Measurements from ENCODE around the gene CACNB4.

CACNB4 gene

GRCh38 chr2:152084076-152084475 is 14.8 kb downstream of the CACNB4 start:
- Histone ChIP-seq H4K91ac (ENCODE audit: low read length) (no peak overlapping the region), H3K36me3 (ENCODE audit: control insufficient read depth in 1 of 2, insufficient read depth in 2 of 2, low read depth in 1 of 2, low read length in 2 of 2) (no peaks in the 10 kb centered on the region), H4K8ac (ENCODE audit: low read length) (no peak overlapping the region), H3K9me3 (ENCODE audit: control insufficient read depth, low read length) (no peaks in the 10 kb centered on the region), H3K18ac (ENCODE audit: low read depth in 1 of 2, low read length in 2 of 2) (no peak overlapping the region), H3K9ac (ENCODE audit: low read length) (no peak overlapping the region), H3K4me2 (ENCODE audit: low read length, poor library complexity, severe bottlenecking) (no peak overlapping the region), H3K27ac (ENCODE audit: low read length, poor library complexity, severe bottlenecking) (no peak overlapping the region), H2BK15ac (ENCODE audit: low read depth, poor library complexity, severe bottlenecking) (no peak overlapping the region), H3K4ac (ENCODE audit: low read depth in 1 of 2, low read length in 2 of 2) (no peak overlapping the region), H3K4me3 (ENCODE audit: insufficient read depth in 1 of 2, low read depth in 1 of 2, low read length in 2 of 2) (no peak overlapping the region), H3K4me1 (ENCODE audit: control insufficient read depth, insufficient read depth, low read depth, low read length) (no peaks in the 10 kb centered on the region), H3K27me3 (ENCODE audit: control insufficient read depth in 1 of 2, insufficient read depth in 1 of 2, low read length in 2 of 2) (peaks cover 2 to 7% of the 10 kb centered on the region in 2 experiments), H3K79me1 (replicated peaks; ENCODE audit: low read length, poor library complexity, severe bottlenecking) (no peaks in the 10 kb centered on the region), H2BK5ac (ENCODE audit: low read depth, low read length, poor library complexity, severe bottlenecking) (no peak overlapping the region), H2AK5ac (ENCODE audit: low read length, severe bottlenecking) (no peak overlapping the region), H3K23ac (ENCODE audit: low read length in 2 of 2) (no peak overlapping the region), H3K14ac (ENCODE audit: low read length in 2 of 2) (no peak overlapping the region), H2BK12ac (ENCODE audit: low read length in 2 of 2) (no peak overlapping the region), H2AFZ (ENCODE audit: low read depth, low read length) (no peak overlapping the region), H2BK120ac (ENCODE audit: low read depth, low read length) (no peak overlapping the region)
- WGBS: 73% methylated on average over 6 of the region's 6 CpGs
- no peak for DNase-seq

- Histone ChIP-seq H3K27ac (ENCODE audit: low read length, poor library complexity, severe bottlenecking) (no peak overlapping the region), H3K14ac (ENCODE audit: low read length in 2 of 2) (peak overlapping the region in 1 of 2 experiments; percentile 74), H3K4me1 (ENCODE audit: control insufficient read depth, insufficient read depth, low read depth, low read length) (no peaks in the 10 kb centered on the region), H3K23ac (ENCODE audit: low read length in 2 of 2) (no peak overlapping the region), H4K91ac (ENCODE audit: low read length) (no peak overlapping the region), H2BK12ac (ENCODE audit: low read length in 2 of 2) (no peak overlapping the region), H3K4ac (ENCODE audit: low read depth in 1 of 2, low read length in 2 of 2) (no peak overlapping the region), H2BK15ac (ENCODE audit: low read depth, poor library complexity, severe bottlenecking) (no peak overlapping the region), H2BK120ac (ENCODE audit: low read depth, low read length) (no peak overlapping the region), H3K27me3 (ENCODE audit: control insufficient read depth in 1 of 2, insufficient read depth in 1 of 2, low read length in 2 of 2) (peaks cover 0 to 9% of the 10 kb centered on the region in 2 experiments), H3K4me3 (ENCODE audit: insufficient read depth in 1 of 2, low read depth in 1 of 2, low read length in 2 of 2) (no peak overlapping the region), H3K4me2 (ENCODE audit: low read length, poor library complexity, severe bottlenecking) (no peak overlapping the region), H2BK5ac (ENCODE audit: low read depth, low read length, poor library complexity, severe bottlenecking) (no peak overlapping the region), H3K36me3 (ENCODE audit: control insufficient read depth in 1 of 2, insufficient read depth in 2 of 2, low read depth in 1 of 2, low read length in 2 of 2) (no peaks in the 10 kb centered on the region), H2AK5ac (ENCODE audit: low read length, severe bottlenecking) (no peak overlapping the region), H4K8ac (ENCODE audit: low read length) (no peak overlapping the region), H3K9ac (ENCODE audit: low read length) (peak overlapping the region; percentile 26), H3K18ac (ENCODE audit: low read depth in 1 of 2, low read length in 2 of 2) (no peak overlapping the region), H3K9me3 (ENCODE audit: control insufficient read depth, low read length) (no peaks in the 10 kb centered on the region), H2AFZ (ENCODE audit: low read depth, low read length) (no peak overlapping the region), H3K79me1 (replicated peaks; ENCODE audit: low read length, poor library complexity, severe bottlenecking) (no peaks in the 10 kb centered on the region)
- no peak for DNase-seq
- WGBS: 85% methylated on average over 6 of the region's 6 CpGs
These were observed 15.5 kb downstream of the CACNB4 start for GRCh38 chr2:152083202-152083875.

- Histone ChIP-seq H3K9me3 (ENCODE audit: control insufficient read depth, low read length) (no peaks in the 10 kb centered on the region), H3K4me2 (ENCODE audit: low read length, poor library complexity, severe bottlenecking) (no peak overlapping the region), H3K18ac (ENCODE audit: low read depth in 1 of 2, low read length in 2 of 2) (no peak overlapping the region), H2BK120ac (ENCODE audit: low read depth, low read length) (no peak overlapping the region), H2BK12ac (ENCODE audit: low read length in 2 of 2) (no peak overlapping the region), H3K4me1 (ENCODE audit: control insufficient read depth, insufficient read depth, low read depth, low read length) (no peaks in the 10 kb centered on the region), H2BK15ac (ENCODE audit: low read depth, poor library complexity, severe bottlenecking) (no peak overlapping the region), H3K4me3 (ENCODE audit: insufficient read depth in 1 of 2, low read depth in 1 of 2, low read length in 2 of 2) (no peak overlapping the region), H3K27ac (ENCODE audit: low read length, poor library complexity, severe bottlenecking) (no peak overlapping the region), H2BK5ac (ENCODE audit: low read depth, low read length, poor library complexity, severe bottlenecking) (no peak overlapping the region), H3K14ac (ENCODE audit: low read length in 2 of 2) (no peak overlapping the region), H2AFZ (ENCODE audit: low read depth, low read length) (no peak overlapping the region), H3K79me1 (replicated peaks; ENCODE audit: low read length, poor library complexity, severe bottlenecking) (no peaks in the 10 kb centered on the region), H3K4ac (ENCODE audit: low read depth in 1 of 2, low read length in 2 of 2) (no peak overlapping the region), H3K23ac (ENCODE audit: low read length in 2 of 2) (no peak overlapping the region), H2AK5ac (ENCODE audit: low read length, severe bottlenecking) (no peak overlapping the region), H3K9ac (ENCODE audit: low read length) (no peak overlapping the region), H4K91ac (ENCODE audit: low read length) (no peak overlapping the region), H3K27me3 (ENCODE audit: control insufficient read depth in 1 of 2, insufficient read depth in 1 of 2, low read length in 2 of 2) (peaks cover 0 to 15% of the 10 kb centered on the region in 2 experiments), H3K36me3 (ENCODE audit: control insufficient read depth in 1 of 2, insufficient read depth in 2 of 2, low read depth in 1 of 2, low read length in 2 of 2) (no peaks in the 10 kb centered on the region), H4K8ac (ENCODE audit: low read length) (no peak overlapping the region)
- WGBS: no CpG with 5 or more reads among the region's 2 CpGs
- DNase-seq: no peak
These were observed 20.2 kb downstream of the CACNB4 start for GRCh38 chr2:152078662-152079061.

GRCh38 chr2:152078023-152078422 is 20.8 kb downstream of the CACNB4 start:
- Histone ChIP-seq H2BK12ac (ENCODE audit: low read length in 2 of 2) (no peak overlapping the region), H2AK5ac (ENCODE audit: low read length, severe bottlenecking) (no peak overlapping the region), H3K9ac (ENCODE audit: low read length) (no peak overlapping the region), H3K18ac (ENCODE audit: low read depth in 1 of 2, low read length in 2 of 2) (no peak overlapping the region), H3K4ac (ENCODE audit: low read depth in 1 of 2, low read length in 2 of 2) (no peak overlapping the region), H3K14ac (ENCODE audit: low read length in 2 of 2) (no peak overlapping the region), H3K27me3 (ENCODE audit: control insufficient read depth in 1 of 2, insufficient read depth in 1 of 2, low read length in 2 of 2) (peaks cover 0 to 22% of the 10 kb centered on the region in 2 experiments), H3K23ac (ENCODE audit: low read length in 2 of 2) (no peak overlapping the region), H3K4me2 (ENCODE audit: low read length, poor library complexity, severe bottlenecking) (no peak overlapping the region), H3K36me3 (ENCODE audit: control insufficient read depth in 1 of 2, insufficient read depth in 2 of 2, low read depth in 1 of 2, low read length in 2 of 2) (no peaks in the 10 kb centered on the region), H3K27ac (ENCODE audit: low read length, poor library complexity, severe bottlenecking) (no peak overlapping the region), H3K79me1 (replicated peaks; ENCODE audit: low read length, poor library complexity, severe bottlenecking) (no peaks in the 10 kb centered on the region), H2BK5ac (ENCODE audit: low read depth, low read length, poor library complexity, severe bottlenecking) (no peak overlapping the region), H4K91ac (ENCODE audit: low read length) (no peak overlapping the region), H3K4me1 (ENCODE audit: control insufficient read depth, insufficient read depth, low read depth, low read length) (no peaks in the 10 kb centered on the region), H2BK15ac (ENCODE audit: low read depth, poor library complexity, severe bottlenecking) (no peak overlapping the region), H4K8ac (ENCODE audit: low read length) (no peak overlapping the region), H2AFZ (ENCODE audit: low read depth, low read length) (no peak overlapping the region), H2BK120ac (ENCODE audit: low read depth, low read length) (no peak overlapping the region), H3K4me3 (ENCODE audit: insufficient read depth in 1 of 2, low read depth in 1 of 2, low read length in 2 of 2) (no peak overlapping the region), H3K9me3 (ENCODE audit: control insufficient read depth, low read length) (no peaks in the 10 kb centered on the region)
- 95% methylated on average over 7 of the region's 9 CpGs for WGBS
- no peak for DNase-seq

Data from mesenchymal stem cell (in vitro differentiated cells and primary cell).